ENCODE results near the gene RILPL2. TPM values are rescaled to one million over a fixed set of nuclear protein-coding genes. Genes with fewer than 3 reads are reported as not detected.

Gene RILPL2
- total RNA-seq, 2 experiments from 2014 or later: 3.4 to 6.8 TPM

GRCh38 chr12:123384994-123385376 lies 51.5 kb downstream of the RILPL2 start:
- peaks cover 5% of the 10 kb centered on the region; the same call in 1 of the 2 replicates for H3K36me3 ChIP-seq (ENCODE audit: insufficient read depth, low read length)
- no peak overlapping the region for H3K27ac ChIP-seq (ENCODE audit: low read depth, low read length, poor library complexity, severe bottlenecking)
- DNase-seq (ENCODE audit: low spot score): no peak
- no peak for TF ChIP-seq EZH2phosphoT487 (IDR thresholded peaks at IDR 0.05; ENCODE audit: borderline replicate concordance, low read depth, low read length)
- TF ChIP-seq CTCF (conservative IDR thresholded peaks at IDR 0.05; ENCODE audit: low read length): no peak
- POLR2A ChIA-PET: interaction anchor here (0.5 to 2.1 kb wide), 4 partner anchors 20 to 1498 kb away, joined by 3 to 12 read pairs (median 5); partner anchors contain the start of gene MPHOSPH9
- intact Hi-C loops (cut with micrococcal nuclease; ENCODE audit: unreplicated experiment): loop anchor here (5.0 kb wide), 1 partner anchor 197 kb away; the partner anchor contains the start of gene TMED2
- no peaks in the 10 kb centered on the region for H3K9me3 ChIP-seq (ENCODE audit: low read length)
- H2AFZ ChIP-seq (ENCODE audit: low read length): no peak overlapping the region
- CTCF ChIA-PET (ENCODE audit: unreplicated experiment): no interaction called here
- no peaks in the 10 kb centered on the region for H4K20me1 ChIP-seq (ENCODE audit: insufficient read depth, low read length)
- peaks cover 39% of the 10 kb centered on the region for H3K4me1 ChIP-seq (ENCODE audit: insufficient read depth, low read length, poor library complexity, severe bottlenecking)
- peak overlapping the region; percentile 84 for H3K4me2 ChIP-seq (ENCODE audit: low read length)
- BruUV-seq (replicated peaks): TSS peak; percentile 69
- H3K79me2 ChIP-seq (ENCODE audit: insufficient read depth, low read depth, low read length): peaks cover 45% of the 10 kb centered on the region
- peak overlapping the region; percentile 91 for H3K4me3 ChIP-seq (ENCODE audit: low read depth, low read length, poor library complexity, severe bottlenecking)
- no peaks in the 10 kb centered on the region for H3K9me2 ChIP-seq (ENCODE audit: insufficient read depth, low read length)

GRCh38 chr12:123384318-123384993 lies 52.0 kb downstream of the RILPL2 start:
- H3K4me1 ChIP-seq (ENCODE audit: insufficient read depth, low read length, poor library complexity, severe bottlenecking): peaks cover 35% of the 10 kb centered on the region
- H3K4me3 ChIP-seq (ENCODE audit: low read depth, low read length, poor library complexity, severe bottlenecking): peak overlapping the region; percentile 91
- peak overlapping the region; percentile 55; the same call in 1 of the 2 replicates for H2AFZ ChIP-seq (ENCODE audit: low read length)
- ChIA-PET CTCF (ENCODE audit: unreplicated experiment) (interaction anchor here (1.4 kb wide), 1 partner anchor 19 kb away, joined by 4 read pairs; no protein-coding TSS in a partner anchor), POLR2A (interaction anchor here (0.6 to 2.1 kb wide), 4 partner anchors 19 to 152 kb away, joined by 4 to 12 read pairs (median 6); partner anchors contain the start of gene MPHOSPH9)
- TF ChIP-seq CTCF (conservative IDR thresholded peaks at IDR 0.05; ENCODE audit: low read length): peak; percentile 45; the same call in 1 of the 2 replicates
- no peak for TF ChIP-seq EZH2phosphoT487 (IDR thresholded peaks at IDR 0.05; ENCODE audit: borderline replicate concordance, low read depth, low read length)
- peak overlapping the region; percentile 58 for H3K27ac ChIP-seq (ENCODE audit: low read depth, low read length, poor library complexity, severe bottlenecking)
- DNase-seq (ENCODE audit: low spot score): peak; percentile 19
- H3K4me2 ChIP-seq (ENCODE audit: low read length): peak overlapping the region; percentile 84
- H3K9me2 ChIP-seq (ENCODE audit: insufficient read depth, low read length): no peaks in the 10 kb centered on the region
- H4K20me1 ChIP-seq (ENCODE audit: insufficient read depth, low read length): no peaks in the 10 kb centered on the region
- no TSS peak for BruUV-seq (replicated peaks)
- H3K79me2 ChIP-seq (ENCODE audit: insufficient read depth, low read depth, low read length): peaks cover 40% of the 10 kb centered on the region
- H3K9me3 ChIP-seq (ENCODE audit: low read length): no peaks in the 10 kb centered on the region
- intact Hi-C loops (cut with micrococcal nuclease; ENCODE audit: unreplicated experiment): no loop called here
- H3K36me3 ChIP-seq (ENCODE audit: insufficient read depth, low read length): no peaks in the 10 kb centered on the region

GRCh38 chr12:123382684-123383083 lies 53.8 kb downstream of the RILPL2 start:
- POLR2A ChIA-PET: interaction anchor here (0.6 to 1.3 kb wide), 3 partner anchors 10 to 326 kb away, joined by 3 to 8 read pairs (median 4); no protein-coding TSS in a partner anchor
- no peak for DNase-seq (ENCODE audit: low spot score)
- intact Hi-C loops (cut with micrococcal nuclease; ENCODE audit: unreplicated experiment): loop anchor here (1.0 kb wide), 1 partner anchor 17 kb away; no protein-coding TSS in a partner anchor

More at GRCh38 chr12:123382684-123383083, 53.8 kb downstream of the RILPL2 start:
- Histone ChIP-seq H3K27ac (ENCODE audit: low read depth, low read length, poor library complexity, severe bottlenecking) (no peak overlapping the region), H3K79me2 (ENCODE audit: insufficient read depth, low read depth, low read length) (peaks cover 37% of the 10 kb centered on the region), H2AFZ (ENCODE audit: low read length) (no peak overlapping the region), H3K4me1 (ENCODE audit: insufficient read depth, low read length, poor library complexity, severe bottlenecking) (peaks cover 30% of the 10 kb centered on the region), H3K36me3 (ENCODE audit: insufficient read depth, low read length) (no peaks in the 10 kb centered on the region), H3K9me3 (ENCODE audit: low read length) (no peaks in the 10 kb centered on the region), H4K20me1 (ENCODE audit: insufficient read depth, low read length) (no peaks in the 10 kb centered on the region), H3K4me2 (ENCODE audit: low read length) (no peak overlapping the region), H3K9me2 (ENCODE audit: insufficient read depth, low read length) (no peaks in the 10 kb centered on the region), H3K4me3 (ENCODE audit: low read depth, low read length, poor library complexity, severe bottlenecking) (no peak overlapping the region)
- TF ChIP-seq EZH2phosphoT487 (IDR thresholded peaks at IDR 0.05; ENCODE audit: borderline replicate concordance, low read depth, low read length): no peak
- TF ChIP-seq CTCF (conservative IDR thresholded peaks at IDR 0.05; ENCODE audit: low read length): no peak
- CTCF ChIA-PET (ENCODE audit: unreplicated experiment): no interaction called here
- BruUV-seq (replicated peaks): no TSS peak
